A673 (cell line): Measurements from ENCODE around the gene FLT1.

ENCODE experiments used
- EZH2 ChIP-seq: fragments of 200-600 bp; sonication (generic); IDR thresholded peaks from 2 replicates; pipeline ENCODE4 v1.6.1; 2017; ENCODE audit warnings: borderline replicate concordance, low read depth, mild to moderate bottlenecking, mixed read lengths, antibody characterized with exemption, low read length; ENCODE audit not compliant: poor library complexity, severe bottlenecking
- TF ChIP-seq, protein P1 (sequence below): fragments of 300-800, 200-600 bp; sonication (generic); conservative IDR thresholded peaks from 2 replicates; pipeline ENCODE4 v1.5.1; 2017; ENCODE audit warnings: low read depth, mild to moderate bottlenecking, antibody characterized with exemption, low read length, moderate library complexity, mixed read lengths

GRCh38 chr13:28538932-28539331 lies 44.0 kb upstream of the FLT1 start:
- TF ChIP-seq, protein P1, sequence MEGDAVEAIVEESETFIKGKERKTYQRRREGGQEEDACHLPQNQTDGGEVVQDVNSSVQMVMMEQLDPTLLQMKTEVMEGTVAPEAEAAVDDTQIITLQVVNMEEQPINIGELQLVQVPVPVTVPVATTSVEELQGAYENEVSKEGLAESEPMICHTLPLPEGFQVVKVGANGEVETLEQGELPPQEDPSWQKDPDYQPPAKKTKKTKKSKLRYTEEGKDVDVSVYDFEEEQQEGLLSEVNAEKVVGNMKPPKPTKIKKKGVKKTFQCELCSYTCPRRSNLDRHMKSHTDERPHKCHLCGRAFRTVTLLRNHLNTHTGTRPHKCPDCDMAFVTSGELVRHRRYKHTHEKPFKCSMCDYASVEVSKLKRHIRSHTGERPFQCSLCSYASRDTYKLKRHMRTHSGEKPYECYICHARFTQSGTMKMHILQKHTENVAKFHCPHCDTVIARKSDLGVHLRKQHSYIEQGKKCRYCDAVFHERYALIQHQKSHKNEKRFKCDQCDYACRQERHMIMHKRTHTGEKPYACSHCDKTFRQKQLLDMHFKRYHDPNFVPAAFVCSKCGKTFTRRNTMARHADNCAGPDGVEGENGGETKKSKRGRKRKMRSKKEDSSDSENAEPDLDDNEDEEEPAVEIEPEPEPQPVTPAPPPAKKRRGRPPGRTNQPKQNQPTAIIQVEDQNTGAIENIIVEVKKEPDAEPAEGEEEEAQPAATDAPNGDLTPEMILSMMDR: no peak
- TF ChIP-seq EZH2: no peak
